ENCODE measurements around the gene HEXIM2.
A peak's percentile ranks its signal among the peaks of the same experiment; 100 is the strongest.

The HEXIM2 gene

GRCh38 chr17:45143767-45144198, 17.9 kb upstream of the HEXIM2 start:
- peak; percentile 95 to 98 for DNase-seq
- H3K4me1 ChIP-seq, result peaks cover 0 to 41% (median 33%) of the 10 kb centered on the region in 4 donors
- peaks cover 0 to 15% (median 0%) of the 10 kb centered on the region in 3 donors for H3K36me3 ChIP-seq
- peak overlapping the region; percentile 95 to 99 for H3K27ac ChIP-seq
- TF ChIP-seq, protein P1, sequence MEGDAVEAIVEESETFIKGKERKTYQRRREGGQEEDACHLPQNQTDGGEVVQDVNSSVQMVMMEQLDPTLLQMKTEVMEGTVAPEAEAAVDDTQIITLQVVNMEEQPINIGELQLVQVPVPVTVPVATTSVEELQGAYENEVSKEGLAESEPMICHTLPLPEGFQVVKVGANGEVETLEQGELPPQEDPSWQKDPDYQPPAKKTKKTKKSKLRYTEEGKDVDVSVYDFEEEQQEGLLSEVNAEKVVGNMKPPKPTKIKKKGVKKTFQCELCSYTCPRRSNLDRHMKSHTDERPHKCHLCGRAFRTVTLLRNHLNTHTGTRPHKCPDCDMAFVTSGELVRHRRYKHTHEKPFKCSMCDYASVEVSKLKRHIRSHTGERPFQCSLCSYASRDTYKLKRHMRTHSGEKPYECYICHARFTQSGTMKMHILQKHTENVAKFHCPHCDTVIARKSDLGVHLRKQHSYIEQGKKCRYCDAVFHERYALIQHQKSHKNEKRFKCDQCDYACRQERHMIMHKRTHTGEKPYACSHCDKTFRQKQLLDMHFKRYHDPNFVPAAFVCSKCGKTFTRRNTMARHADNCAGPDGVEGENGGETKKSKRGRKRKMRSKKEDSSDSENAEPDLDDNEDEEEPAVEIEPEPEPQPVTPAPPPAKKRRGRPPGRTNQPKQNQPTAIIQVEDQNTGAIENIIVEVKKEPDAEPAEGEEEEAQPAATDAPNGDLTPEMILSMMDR (IDR thresholded peaks at IDR 0.05), result no peak
- intact Hi-C loops (cut with DNase I; ENCODE audit: low total_unique reads), result no loop called here
- H3K9me3 ChIP-seq, result no peaks in the 10 kb centered on the region
- no peaks in the 10 kb centered on the region for H3K27me3 ChIP-seq
- peak overlapping the region; percentile 53 to 57 for H3K4me3 ChIP-seq

GRCh38 chr17:45144199-45145034, 17.3 kb upstream of the HEXIM2 start:
- Histone ChIP-seq H3K9me3 (no peaks in the 10 kb centered on the region), H3K36me3 (peaks cover 0 to 9% (median 0%) of the 10 kb centered on the region in 3 donors), H3K4me1 (peaks cover 0 to 41% (median 33%) of the 10 kb centered on the region in 4 donors), H3K27ac (peak overlapping the region; percentile 95 to 99), H3K4me3 (peak overlapping the region; percentile 53 to 57), H3K27me3 (no peaks in the 10 kb centered on the region)
- intact Hi-C loops (cut with DNase I; ENCODE audit: low total_unique reads), result no loop called here
- TF ChIP-seq, protein P1 (IDR thresholded peaks at IDR 0.05), result no peak
- DNase-seq, result peak; percentile 39 to 80

DNA sequence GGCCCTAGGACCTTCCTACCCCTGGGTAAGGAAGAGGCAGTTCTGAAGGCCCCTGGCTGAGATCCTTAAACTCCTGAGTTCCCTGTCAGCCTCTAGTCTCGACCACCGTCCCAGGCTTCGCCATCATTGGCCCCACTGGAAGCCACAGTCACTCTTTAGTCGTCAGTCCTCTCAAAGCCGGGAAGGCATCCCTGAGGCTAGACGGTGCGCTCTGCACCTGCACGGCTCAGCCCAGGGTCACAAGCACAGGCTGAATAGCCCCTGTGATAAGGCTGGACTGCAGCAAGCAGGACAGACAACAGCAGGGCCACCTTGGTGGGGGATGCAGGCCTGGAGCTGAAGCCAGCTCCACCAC, 16.7 kb upstream of the HEXIM2 start:
- H3K36me3 ChIP-seq, result peaks cover 0 to 3% (median 0%) of the 10 kb centered on the region in 3 donors
- no peaks in the 10 kb centered on the region for H3K27me3 ChIP-seq
- peak overlapping the region; percentile 95 to 99 for H3K27ac ChIP-seq
- DNase-seq, result no peak
- peak overlapping the region; percentile 53 to 57 for H3K4me3 ChIP-seq
- intact Hi-C loops (cut with DNase I; ENCODE audit: low total_unique reads), result no loop called here
- no peaks in the 10 kb centered on the region for H3K9me3 ChIP-seq
- H3K4me1 ChIP-seq, result peaks cover 0 to 41% (median 33%) of the 10 kb centered on the region in 4 donors
- TF ChIP-seq, protein P1 (IDR thresholded peaks at IDR 0.05), result no peak

DNA sequence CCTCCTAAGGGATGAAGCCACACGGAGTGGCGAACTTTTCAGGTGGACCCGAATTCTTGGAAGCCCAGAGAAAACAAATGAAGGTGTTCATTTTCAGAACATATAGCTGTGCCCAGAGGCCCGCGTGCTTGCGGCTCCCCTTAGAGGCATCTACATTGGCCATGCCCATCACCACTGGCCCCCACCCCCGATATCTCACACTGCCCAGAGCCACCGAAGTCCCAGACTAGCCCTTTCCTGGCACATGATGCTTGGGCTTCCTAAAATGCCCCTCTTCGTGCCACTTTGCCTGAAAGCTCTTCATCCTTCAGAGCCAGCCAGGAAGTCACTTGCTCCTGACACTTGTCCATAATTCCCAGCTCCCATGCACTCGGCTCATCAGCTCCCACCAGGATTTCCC, 15.5 kb upstream of the HEXIM2 start:
- H3K4me1 ChIP-seq, result peaks cover 0 to 50% (median 39%) of the 10 kb centered on the region in 4 donors
- H3K36me3 ChIP-seq, result no peaks in the 10 kb centered on the region
- DNase-seq, result no peak
- TF ChIP-seq, protein P1 (IDR thresholded peaks at IDR 0.05), result no peak
- no peak overlapping the region for H3K4me3 ChIP-seq
- intact Hi-C loops (cut with DNase I; ENCODE audit: low total_unique reads), result no loop called here
- H3K9me3 ChIP-seq, result no peaks in the 10 kb centered on the region
- peak overlapping the region; percentile 95 to 99 for H3K27ac ChIP-seq
- H3K27me3 ChIP-seq, result no peaks in the 10 kb centered on the region

DNA sequence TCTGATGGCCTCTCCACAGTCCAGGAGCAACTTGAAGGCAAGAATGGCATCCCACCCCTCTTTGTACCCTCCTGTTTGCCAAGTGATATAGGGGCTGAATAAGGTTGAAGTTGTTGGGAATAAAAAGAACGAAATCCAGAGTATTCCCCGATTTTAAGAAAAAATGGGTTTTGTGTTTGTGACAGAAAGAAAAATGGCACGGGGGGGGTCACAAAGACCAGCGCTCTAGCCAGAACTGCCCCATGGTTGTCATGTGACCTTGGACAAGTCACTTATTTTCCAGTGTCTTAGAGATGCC, 15.1 kb upstream of the HEXIM2 start:
- no peaks in the 10 kb centered on the region for H3K9me3 ChIP-seq
- peak overlapping the region; percentile 95 to 99 for H3K27ac ChIP-seq
- TF ChIP-seq, protein P1 (IDR thresholded peaks at IDR 0.05), result no peak
- H3K27me3 ChIP-seq, result no peaks in the 10 kb centered on the region
- intact Hi-C loops (cut with DNase I; ENCODE audit: low total_unique reads), result no loop called here
- H3K4me1 ChIP-seq, result peaks cover 0 to 53% (median 42%) of the 10 kb centered on the region in 4 donors
- no peak for DNase-seq
- H3K4me3 ChIP-seq, result peak overlapping the region; percentile 74 to 78
- no peaks in the 10 kb centered on the region for H3K36me3 ChIP-seq
